ENCODE data around the gene MXD1.
"Not testable (repeated sequence)": the region's sequence is repeated elsewhere in the genome, so short reads cannot be mapped to it uniquely, and the experiment has no call there.

MXD1 gene

GRCh38 chr2:69933254-69933828 is 18.4 kb downstream of the MXD1 start:
- DNase-seq (ENCODE audit: low spot score), result no peak

- no peak for DNase-seq (ENCODE audit: low spot score)
These were observed 19.1 kb downstream of the MXD1 start for GRCh38 chr2:69933839-69934613.

DNA sequence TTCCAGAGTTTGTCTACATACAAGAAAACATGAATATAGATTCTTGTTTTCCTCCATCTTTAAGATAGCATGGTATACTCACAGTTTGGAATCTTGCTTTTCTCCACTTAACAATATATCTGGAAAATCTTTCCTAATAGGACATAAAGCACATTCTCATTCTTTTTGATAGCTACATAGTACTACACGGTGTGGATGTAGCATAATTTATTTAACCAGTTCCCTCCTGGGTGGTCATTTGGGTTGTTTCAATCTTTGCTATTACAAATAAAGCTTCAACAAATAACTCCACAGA is 19.7 kb downstream of the MXD1 start:
- no peak for DNase-seq (ENCODE audit: low spot score)

- no peak for DNase-seq (ENCODE audit: low spot score)
These were observed 20.1 kb downstream of the MXD1 start for GRCh38 chr2:69935011-69935410.

- DNase-seq (ENCODE audit: low spot score), result no peak
These were observed 22.0 kb downstream of the MXD1 start for GRCh38 chr2:69936906-69937305.

DNA sequence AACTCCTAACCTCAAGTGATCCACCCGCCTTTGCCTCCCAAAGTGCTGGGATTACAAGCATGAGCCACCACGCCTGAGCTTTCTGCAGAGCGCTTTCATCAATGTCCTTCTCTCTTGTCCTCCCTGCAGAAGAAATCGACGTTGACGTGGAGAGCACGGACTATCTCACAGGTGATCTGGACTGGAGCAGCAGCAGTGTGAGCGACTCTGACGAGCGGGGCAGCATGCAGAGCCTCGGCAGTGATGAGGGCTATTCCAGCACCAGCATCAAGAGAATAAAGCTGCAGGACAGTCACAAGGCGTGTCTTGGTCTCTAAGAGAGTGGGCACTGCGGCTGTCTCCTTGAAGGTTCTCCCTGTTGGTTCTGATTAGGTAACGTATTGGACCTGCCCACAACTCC is 23.1 kb downstream of the MXD1 start:
- no peak for DNase-seq (ENCODE audit: low spot score)

DNA sequence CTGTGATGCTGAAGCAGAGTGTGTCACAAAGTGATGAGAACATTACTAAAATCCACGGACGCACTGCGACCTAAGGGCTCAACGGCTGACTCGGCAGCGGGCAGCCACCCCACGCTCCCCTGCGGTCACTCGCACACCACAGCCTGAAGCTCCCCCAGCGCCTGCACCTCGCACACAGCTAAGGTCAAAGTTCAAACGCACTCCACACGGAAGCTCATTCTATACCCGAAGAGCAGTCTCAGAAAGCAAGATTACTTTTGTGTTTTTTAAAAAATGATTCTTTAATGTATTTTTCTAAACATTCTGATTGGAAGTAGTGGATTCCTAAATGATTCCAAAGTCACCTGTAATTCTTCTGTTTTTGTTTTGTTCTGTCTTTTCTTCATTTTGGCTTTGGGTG is 24.8 kb downstream of the MXD1 start:
- DNase-seq (ENCODE audit: low spot score), result no peak

- no peak for DNase-seq (ENCODE audit: low spot score)
These were observed 25.8 kb downstream of the MXD1 start for GRCh38 chr2:69940691-69941090.

- no peak for DNase-seq (ENCODE audit: low spot score)
These were observed 28.3 kb downstream of the MXD1 start for GRCh38 chr2:69943000-69943842.

DNA sequence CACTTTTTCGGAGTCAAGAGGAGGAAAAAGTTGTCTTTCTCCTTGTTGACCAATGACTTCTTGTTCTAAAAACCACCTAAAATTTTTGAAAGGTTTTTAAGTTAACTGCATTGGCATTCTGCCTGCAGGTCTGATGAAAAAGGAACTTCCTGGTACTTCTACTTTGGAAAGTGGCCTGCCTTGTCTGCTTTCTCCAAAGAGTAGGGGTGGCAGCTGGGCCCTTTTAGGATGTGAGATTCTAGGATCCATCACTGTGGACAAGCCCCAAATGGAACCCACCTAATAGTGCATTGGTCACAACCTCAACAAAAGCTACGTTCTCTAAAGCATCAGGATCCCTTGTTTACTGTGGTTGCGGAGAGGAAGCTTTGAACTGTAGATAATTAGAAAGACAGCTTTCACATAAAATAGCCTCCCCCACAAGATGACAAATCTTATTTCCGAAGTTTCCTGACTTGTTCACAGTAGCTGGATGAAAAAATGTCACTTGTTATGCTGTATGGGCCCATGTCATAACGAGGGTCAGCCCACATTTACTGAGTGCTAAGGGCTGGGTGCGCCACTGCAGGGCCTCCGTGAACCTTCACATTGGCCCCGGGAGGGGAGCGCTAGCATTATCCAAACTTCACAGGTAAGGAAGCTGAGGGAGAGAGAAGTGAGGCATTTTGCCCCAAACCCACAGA is 29.1 kb downstream of the MXD1 start:
- DNase-seq (ENCODE audit: low spot score), result no peak

DNA sequence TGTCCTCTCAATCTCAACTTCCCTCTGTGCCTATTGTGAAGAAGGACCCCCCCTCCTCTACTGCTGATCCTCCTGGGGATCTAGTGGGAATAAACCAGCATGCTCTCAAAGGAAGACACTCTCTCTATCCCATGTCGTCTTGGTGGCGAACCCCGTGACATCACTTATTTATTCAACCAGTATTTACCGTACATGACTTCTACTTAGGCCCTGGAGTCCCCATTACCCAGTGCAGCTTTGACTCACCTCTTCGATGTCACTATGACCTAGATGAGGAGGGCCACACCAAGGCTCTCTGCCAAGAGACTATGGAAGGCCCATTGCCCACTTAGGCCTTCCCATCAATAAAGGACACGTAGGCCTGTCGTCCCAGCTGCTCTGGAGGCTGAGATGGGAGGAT is 29.8 kb downstream of the MXD1 start:
- DNase-seq (ENCODE audit: low spot score), result no peak

DNA sequence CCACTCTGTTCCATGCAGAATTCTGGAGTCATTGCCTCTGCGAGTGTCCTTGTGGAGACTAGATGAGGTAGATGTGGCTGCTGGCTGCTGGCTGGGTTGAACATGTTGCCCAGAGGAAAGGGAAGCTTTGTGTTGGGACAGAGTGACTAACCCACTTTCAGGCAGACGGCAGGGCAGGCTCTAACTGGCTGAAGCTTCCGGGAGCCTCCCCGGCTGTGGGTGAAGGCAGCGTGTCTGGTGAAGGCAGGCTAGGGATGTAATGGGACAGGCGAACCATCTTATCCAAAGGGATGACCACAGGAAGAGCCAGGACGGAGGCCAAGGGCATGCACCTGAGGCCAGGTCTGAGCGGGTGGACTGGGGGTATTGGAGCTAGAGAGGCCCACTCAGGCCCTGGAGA is 30.5 kb downstream of the MXD1 start:
- DNase-seq (ENCODE audit: low spot score), result peak; percentile 12

DNA sequence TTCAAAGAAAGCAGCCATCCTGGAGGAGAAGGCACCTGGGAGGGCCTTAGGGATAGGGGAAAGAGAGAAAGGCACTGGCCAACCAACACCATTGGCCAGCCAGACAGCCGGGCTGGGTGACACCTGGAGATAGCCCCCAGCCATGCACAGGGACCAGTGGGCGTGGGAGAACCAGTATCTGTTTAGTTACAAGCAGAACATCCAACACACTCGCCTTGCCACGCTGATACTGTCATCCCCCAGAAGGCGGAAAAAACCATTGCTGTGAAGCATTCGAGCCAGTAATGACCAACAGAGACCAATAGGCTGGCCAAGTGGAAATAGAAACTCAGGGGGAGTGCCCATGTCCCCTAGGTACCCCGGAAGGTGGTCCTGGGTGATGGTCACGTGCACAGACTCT is 31.0 kb downstream of the MXD1 start:
- DNase-seq (ENCODE audit: low spot score), result no peak

GRCh38 chr2:69946351-69947324 is 31.7 kb downstream of the MXD1 start:
- peak; percentile 71 for DNase-seq (ENCODE audit: low spot score)

DNA sequence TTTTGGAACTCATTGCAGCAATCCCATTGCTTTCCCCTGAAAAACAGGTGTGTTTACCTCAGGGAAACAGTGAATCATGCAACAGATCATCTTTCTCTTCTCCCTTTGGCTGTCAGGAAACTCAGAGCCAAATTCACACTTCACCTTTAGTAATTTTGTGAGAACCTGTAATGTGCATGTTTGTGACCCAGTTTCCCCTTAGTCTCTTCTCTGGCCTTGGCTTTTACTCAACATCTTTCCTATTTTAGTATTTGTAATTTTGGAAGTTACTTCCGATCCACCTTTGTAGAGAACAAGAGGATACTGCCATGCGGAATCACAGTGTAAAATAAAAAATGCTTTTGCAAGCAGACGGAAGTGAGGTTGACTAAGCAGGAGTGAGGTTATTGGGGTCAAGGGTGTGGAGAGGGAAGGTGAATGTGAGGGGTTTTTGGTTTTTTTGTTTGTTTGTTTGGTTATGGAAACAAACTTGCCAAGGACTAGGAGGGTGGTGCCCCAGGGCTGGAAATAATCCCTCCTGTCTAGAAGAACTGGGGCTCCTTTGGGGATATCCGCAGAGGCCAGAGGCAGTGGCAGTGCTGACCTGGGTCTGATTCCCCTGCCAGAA is 32.5 kb downstream of the MXD1 start:
- no peak for DNase-seq (ENCODE audit: low spot score)

- no peak for DNase-seq (ENCODE audit: low spot score)
These were observed 33.4 kb downstream of the MXD1 start for GRCh38 chr2:69948032-69948962.

DNA sequence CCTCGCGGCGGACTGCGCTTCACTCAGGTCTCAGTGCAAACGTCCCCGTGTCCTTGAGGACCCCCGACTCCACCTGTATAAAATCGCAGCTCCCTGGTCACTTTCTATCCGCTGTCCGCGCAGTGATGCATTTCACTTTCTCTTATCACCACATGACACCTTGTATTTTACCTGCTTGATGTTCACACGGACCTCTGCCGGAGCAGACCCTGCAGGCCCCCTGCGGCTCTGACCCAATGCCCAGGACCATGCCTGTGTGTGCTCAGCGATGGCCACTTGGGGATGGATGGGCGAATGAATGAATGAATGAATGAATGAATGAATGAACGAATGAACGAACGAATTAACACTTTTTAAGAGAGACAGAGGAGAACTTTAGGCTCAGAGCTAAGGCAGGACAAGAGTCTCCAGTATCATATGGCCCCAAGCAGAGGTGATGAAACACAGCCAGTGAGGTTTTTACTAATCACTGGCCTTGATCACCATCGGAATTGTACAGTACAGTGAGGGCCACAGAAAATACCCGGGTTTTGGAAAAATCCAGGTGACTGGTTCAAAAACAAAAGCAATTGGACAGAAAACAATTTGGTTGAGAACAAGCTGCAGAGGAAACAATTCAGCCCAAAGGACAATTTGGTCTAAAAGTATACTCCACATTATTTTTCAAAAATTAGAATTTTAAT is 34.2 kb downstream of the MXD1 start:
- DNase-seq (ENCODE audit: low spot score), result no peak

DNA sequence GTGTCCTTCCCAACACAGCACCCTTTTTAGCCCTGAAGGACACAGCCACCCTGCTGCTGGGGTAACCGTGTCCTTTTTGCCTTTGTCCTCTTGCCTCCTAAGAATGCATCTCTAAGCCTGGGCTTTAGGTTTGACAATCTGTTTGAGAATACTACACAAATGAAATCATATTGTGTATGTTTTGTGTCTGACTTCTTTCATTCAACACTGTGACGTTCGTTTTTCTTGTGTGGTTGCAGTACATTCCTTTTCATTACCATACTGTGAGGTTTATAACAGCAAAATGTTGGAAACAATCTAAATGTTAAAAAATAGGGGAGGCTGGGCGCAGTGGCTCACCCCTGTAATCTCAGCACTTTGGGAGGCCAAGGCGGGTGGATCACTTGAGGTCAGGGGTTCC is 35.3 kb downstream of the MXD1 start:
- DNase-seq (ENCODE audit: low spot score), result no peak

GRCh38 chr2:69950671-69951070 is 35.8 kb downstream of the MXD1 start:
- DNase-seq (ENCODE audit: low spot score), result not testable (repeated sequence)

All from CD4-positive, alpha-beta T cell treated with Interleukin-6 at 100 ng/mL for 8 hours (primary cell).